NCI-H1092 (cell line): ENCODE data around the gene PCGF2.
"Not testable (repeated sequence)": the region's sequence is repeated elsewhere in the genome, so short reads cannot be mapped to it uniquely, and the experiment has no call there.

Source experiments
- DNase-seq: peaks from one replicate; lab custom pipeline; 2025; lab: John Stamatoyannopoulos, UW

The PCGF2 gene

DNA sequence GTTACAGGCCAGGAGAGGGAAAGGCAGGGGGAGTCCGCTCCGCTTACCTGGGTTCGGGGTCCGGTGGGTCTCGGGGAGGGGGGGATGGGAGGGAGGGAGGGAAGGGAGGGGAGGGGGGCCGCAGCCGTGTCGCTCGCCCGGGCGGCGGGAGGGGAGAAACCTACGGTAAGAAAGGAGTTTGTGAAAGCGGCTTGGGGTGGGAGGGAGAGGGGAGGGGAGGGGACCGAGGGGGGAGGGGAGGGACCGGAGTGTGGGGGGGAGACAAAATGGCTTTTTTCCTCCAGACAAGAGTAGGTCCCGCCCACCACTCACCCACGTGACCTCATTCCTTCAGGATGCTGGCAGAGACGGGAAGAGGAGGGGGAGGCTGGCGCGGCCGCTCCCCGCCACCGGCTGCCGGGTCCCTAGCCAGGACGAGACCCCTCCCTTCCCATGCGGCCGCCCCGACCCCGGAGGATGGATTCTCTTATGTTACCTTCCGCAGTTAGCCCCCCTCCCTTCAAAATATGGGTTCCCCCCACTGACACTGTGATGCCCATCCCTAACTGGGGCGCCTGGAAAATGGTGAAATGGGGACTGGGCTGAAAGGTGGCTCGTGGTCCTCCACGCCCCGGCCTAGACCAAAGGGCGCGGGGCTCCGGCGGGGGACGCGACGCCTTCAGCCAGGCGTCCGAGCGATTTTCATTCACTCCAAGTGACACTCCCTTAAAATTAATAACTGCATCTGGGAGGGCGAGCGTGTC, at the start of gene PCGF2:
Gene PCGF2, minus strand, starts transcription at position 188 of the 743 bp plus-strand sequence. CDS start 7,934 bp downstream, outside the sequence.
- peak; percentile 91 for DNase-seq

GRCh38 chr17:38797828-38798227, 49.7 kb upstream of the PCGF2 start:
- no peak for DNase-seq

- DNase-seq: no peak
These were observed 49.0 kb upstream of the PCGF2 start for GRCh38 chr17:38797158-38797490.

GRCh38 chr17:38796451-38797157, 48.5 kb upstream of the PCGF2 start:
- no peak for DNase-seq

DNA sequence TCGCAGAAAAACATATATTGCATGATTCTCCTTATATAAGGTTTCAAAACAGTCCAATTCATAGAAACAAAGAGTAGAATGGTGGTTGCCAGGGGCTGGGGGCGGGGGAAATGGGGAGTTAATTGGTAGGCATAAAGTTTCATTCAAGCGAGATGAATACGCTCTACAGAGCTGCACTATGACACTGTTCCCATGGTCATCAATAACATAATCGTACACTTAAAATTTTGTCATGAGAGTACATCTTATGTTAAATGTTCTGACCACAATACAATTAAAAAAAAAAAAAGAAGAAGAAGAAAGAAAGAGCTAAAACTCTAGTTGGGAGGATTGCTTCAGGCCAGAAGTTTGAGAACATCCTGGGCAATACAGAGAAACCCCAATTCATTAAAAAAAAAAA, 46.1 kb upstream of the PCGF2 start:
- no peak for DNase-seq

- DNase-seq: no peak
These were observed 43.0 kb upstream of the PCGF2 start for GRCh38 chr17:38791162-38791561.

- not testable (repeated sequence) for DNase-seq
These were observed 42.1 kb upstream of the PCGF2 start for GRCh38 chr17:38790148-38790707.

- no peak for DNase-seq
These were observed 41.0 kb upstream of the PCGF2 start for GRCh38 chr17:38789185-38789584.

- DNase-seq: not testable (repeated sequence)
These were observed 39.9 kb upstream of the PCGF2 start for GRCh38 chr17:38787999-38788398.

GRCh38 chr17:38786372-38786771, 38.2 kb upstream of the PCGF2 start:
- DNase-seq: no peak

DNA sequence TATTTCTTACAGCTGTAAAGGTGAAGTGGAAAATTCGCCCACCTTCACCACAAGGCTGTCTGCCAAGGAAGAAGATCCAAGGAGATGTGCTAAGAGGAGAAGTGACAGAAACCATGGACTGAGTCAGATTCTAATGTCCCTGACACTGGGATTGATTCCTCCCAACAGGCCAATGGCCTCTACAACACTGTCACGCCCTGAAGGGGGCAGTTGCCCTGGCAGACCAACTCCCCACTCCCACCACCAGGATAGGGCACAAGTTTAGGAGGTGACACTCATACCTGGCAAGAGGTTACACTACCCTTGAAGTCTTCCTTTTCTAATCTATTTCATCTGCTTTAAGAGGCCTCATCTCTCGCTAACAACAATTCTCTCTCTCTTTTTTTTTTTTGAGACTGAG, 35.1 kb upstream of the PCGF2 start:
- DNase-seq: no peak

DNA sequence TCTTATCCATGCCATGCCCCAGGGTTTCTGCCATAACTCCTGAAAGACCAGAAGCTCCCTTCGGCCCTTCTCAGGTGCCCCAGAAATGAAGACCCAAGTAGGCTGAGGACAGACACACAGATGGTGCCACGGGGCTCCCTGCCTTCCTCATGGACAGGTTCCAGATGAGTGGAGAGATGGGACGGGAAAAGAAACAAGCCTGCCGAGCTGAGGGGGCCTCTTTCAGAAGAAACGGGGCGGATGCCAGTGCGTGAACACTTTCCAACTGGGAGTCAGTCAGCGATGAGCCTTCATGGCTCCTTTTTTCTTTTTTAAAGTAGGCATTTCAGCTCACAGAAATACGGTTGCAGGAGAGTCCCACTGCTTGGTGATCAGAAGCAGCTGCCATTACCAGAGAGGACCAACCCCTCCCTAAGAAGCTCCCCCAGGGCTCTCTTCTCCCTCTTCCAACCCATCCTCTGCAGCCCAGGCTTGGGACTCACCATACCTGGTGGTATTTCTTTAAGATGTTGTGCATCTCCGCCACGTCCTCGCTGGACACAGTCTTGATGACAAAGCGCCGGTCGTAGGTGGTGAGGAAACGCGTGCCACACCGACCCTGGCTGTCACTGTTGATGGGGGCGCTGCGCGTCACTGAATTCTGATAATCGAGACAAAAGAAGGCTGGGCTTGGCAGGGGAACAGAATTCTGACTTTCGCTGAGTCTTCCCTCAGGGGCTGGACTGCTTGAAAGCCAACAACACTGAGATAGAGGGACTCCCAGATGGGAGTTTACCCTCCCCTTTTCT, 32.0 kb upstream of the PCGF2 start:
- DNase-seq: no peak

DNA sequence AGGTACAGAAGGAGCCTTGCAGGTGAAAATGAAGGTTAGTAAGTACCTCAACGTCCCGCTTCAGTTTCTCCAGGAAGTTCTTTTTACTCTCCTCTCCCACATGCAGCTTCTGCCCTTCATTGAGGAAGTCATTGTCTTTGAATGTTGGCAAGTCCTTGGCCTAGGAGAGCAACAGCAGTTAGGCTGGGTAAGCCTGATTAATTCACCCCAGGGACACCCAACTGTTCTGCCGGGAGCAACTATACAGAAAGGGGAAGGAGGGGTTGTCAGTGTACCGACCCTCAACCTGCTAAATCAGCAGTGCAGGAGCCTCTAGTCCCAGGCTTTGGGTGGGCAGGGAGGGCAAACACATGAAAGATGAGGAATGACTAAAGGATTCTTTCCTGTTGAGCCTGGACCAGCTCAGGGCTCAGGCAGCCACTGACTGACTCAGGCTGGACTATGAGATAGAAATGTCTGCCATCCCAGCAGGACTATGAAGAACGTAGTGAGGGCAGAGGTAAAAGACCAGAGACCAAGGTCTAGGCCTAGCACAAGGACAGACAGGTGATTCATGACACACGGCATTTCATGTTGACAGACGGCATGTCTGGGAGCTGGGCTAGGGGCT, 29.6 kb upstream of the PCGF2 start:
- DNase-seq: no peak

GRCh38 chr17:38773258-38773657, 25.1 kb upstream of the PCGF2 start:
- no peak for DNase-seq

- DNase-seq: no peak
These were observed 20.3 kb upstream of the PCGF2 start for GRCh38 chr17:38768417-38768816.

GRCh38 chr17:38766341-38766740, 18.2 kb upstream of the PCGF2 start:
- DNase-seq: no peak

- DNase-seq: no peak
These were observed 14.1 kb upstream of the PCGF2 start for GRCh38 chr17:38762231-38762630.

DNA sequence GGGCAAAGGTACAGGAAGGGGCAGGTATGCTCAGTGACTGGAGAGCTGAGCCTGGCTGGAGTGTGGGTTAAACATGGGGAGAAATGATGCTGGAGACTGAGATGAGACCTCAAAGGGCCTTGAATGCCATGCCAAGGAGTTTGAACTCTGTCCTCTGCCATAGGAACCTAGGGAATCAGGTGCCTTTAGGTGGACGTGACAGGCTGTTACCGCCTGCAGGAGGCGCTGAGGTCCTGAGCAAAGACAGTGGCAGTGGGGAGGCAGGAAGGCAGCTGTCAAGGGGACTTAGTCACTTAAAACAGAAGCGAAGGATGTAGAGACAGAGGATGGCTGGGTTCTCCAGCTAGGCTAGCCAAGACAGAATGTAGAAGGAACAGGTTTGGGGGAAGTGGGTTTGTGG, 13.5 kb upstream of the PCGF2 start:
- no peak for DNase-seq

DNA sequence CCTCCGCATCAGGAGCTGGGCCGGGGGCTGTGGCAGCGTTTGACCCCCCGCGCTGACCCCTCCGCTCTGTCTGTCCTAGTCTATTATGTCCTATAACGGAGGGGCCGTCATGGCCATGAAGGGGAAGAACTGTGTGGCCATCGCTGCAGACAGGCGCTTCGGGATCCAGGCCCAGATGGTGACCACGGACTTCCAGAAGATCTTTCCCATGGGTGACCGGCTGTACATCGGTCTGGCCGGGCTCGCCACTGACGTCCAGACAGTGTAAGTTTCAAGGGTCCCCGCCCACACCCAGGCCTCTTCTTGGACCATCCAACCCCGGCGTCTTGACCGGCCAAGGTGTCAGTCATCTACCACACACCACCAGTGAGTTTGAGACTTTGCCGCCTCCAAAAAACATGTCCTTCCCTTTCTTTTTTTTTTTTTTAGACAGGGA, 5.0 kb upstream of the PCGF2 start:
- no peak for DNase-seq

DNA sequence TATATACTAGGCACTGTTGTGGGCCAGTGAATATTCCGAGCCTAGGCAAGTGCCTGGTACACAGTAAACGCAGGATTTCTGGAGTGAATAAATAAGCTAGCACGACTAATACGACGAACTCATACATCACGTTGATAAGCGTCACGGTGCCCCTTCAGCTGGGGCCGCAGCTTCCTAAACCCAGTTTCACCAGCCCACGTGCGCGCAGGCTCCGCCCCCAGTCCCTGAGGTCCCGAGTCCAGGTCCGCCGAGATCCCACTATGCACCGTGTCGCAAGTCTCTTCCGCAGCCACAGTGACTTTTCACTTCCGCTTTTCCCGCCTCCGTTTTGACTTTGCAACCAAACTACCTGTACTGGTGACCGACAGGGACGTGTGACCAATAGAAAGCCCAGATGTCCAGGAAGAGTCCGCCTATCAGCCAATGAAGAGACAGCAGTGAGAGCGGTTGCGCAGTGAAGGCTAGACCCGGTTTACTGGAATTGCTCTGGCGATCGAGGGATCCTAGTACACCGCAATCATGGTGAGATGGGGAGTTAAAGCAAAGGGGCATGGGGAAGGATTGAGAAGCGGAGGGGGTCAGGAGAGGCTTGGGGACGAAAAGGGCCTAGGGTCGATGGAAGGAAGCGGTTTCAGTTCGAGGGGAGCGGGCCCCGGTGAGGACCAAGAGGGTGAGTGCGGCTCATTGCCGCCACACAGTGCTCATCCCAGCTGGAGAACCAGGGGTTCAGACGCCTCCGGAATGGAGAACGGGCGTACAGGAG, 4.4 kb upstream of the PCGF2 start, which contains the start of gene PSMB3:
Gene PSMB3, plus strand, starts transcription at position 434 of the 763 bp plus-strand sequence. Its CDS starts 86 bp downstream, at position 520.
- peak; percentile 98 for DNase-seq

DNA sequence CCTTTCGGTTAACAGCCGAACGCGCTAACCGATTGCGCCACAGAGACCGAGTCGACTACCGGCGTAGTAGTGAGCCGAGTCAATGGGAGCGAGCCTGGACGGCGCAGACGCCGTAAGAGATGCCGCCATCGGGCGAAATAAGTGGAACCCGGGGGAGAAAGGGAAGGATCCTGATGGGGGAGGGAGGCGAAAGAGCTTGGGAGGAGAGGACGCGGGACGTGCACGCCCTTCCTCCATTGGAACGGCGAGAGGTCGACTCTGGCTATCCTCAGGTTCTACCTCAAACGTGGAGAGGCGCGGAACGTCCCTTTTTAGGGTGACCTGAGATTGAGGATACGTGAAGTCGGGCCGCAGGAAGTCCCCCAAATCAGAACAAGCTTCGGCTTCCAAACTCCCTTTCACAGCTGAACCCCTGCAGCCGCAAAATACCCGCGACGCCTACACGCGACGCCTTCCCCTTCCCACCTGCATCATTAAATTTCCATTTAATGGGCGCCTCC, 3.7 kb upstream of the PCGF2 start:
- DNase-seq: peak; percentile 82
